ENCODE data around the gene SLC22A3. TPM values are rescaled to one million over a fixed set of nuclear protein-coding genes. Genes with fewer than 3 reads are reported as not detected.
"Not testable (repeated sequence)": the region's sequence is repeated elsewhere in the genome, so short reads cannot be mapped to it uniquely, and the experiment has no call there.

Gene SLC22A3
- 0.94 and 1.1 TPM in 2 replicates for total RNA-seq (2014; rRNA removed; shearing (Covaris generic))

GRCh38 chr6:160348223-160349019 is at the start of gene SLC22A3:
Gene SLC22A3, plus strand, starts transcription at chr6:160348378. Its CDS starts 42 bp downstream, at chr6:160348420.
- DNase-seq (ENCODE audit: low read depth): peak; percentile 22

GRCh38 chr6:160299559-160299958 is 48.6 kb upstream of the SLC22A3 start:
- no peak for DNase-seq (ENCODE audit: low read depth)

GRCh38 chr6:160300076-160300695 is 48.0 kb upstream of the SLC22A3 start:
- DNase-seq (ENCODE audit: low read depth): peak; percentile 68

- no peak for DNase-seq (ENCODE audit: low read depth)
These were observed 46.8 kb upstream of the SLC22A3 start for GRCh38 chr6:160301339-160301738.

- not testable (repeated sequence) for DNase-seq (ENCODE audit: low read depth)
These were observed 45.6 kb upstream of the SLC22A3 start for GRCh38 chr6:160302431-160303082.

- DNase-seq (ENCODE audit: low read depth): peak; percentile 18
These were observed 44.4 kb upstream of the SLC22A3 start for GRCh38 chr6:160303806-160304205.

- no peak for DNase-seq (ENCODE audit: low read depth)
These were observed 42.1 kb upstream of the SLC22A3 start for GRCh38 chr6:160305926-160306713.

GRCh38 chr6:160309718-160310117 is 38.5 kb upstream of the SLC22A3 start:
- DNase-seq (ENCODE audit: low read depth): no peak

GRCh38 chr6:160312900-160313299 is 35.3 kb upstream of the SLC22A3 start:
- DNase-seq (ENCODE audit: low read depth): no peak

- DNase-seq (ENCODE audit: low read depth): peak; percentile 44
These were observed 32.9 kb upstream of the SLC22A3 start for GRCh38 chr6:160315310-160315709.

- no peak for DNase-seq (ENCODE audit: low read depth)
These were observed 31.9 kb upstream of the SLC22A3 start for GRCh38 chr6:160316261-160316660.

GRCh38 chr6:160319246-160319645 is 28.9 kb upstream of the SLC22A3 start:
- DNase-seq (ENCODE audit: low read depth): no peak

- no peak for DNase-seq (ENCODE audit: low read depth)
These were observed 26.3 kb upstream of the SLC22A3 start for GRCh38 chr6:160321729-160322505.

GRCh38 chr6:160327981-160328380 is 20.2 kb upstream of the SLC22A3 start:
- peak; percentile 71 for DNase-seq (ENCODE audit: low read depth)

- DNase-seq (ENCODE audit: low read depth): peak; percentile 53
These were observed 19.7 kb upstream of the SLC22A3 start for GRCh38 chr6:160328447-160328846.

GRCh38 chr6:160329188-160329587 is 19.0 kb upstream of the SLC22A3 start:
- no peak for DNase-seq (ENCODE audit: low read depth)

GRCh38 chr6:160330619-160331018 is 17.6 kb upstream of the SLC22A3 start:
- DNase-seq (ENCODE audit: low read depth): no peak

GRCh38 chr6:160331204-160331603 is 17.0 kb upstream of the SLC22A3 start:
- DNase-seq (ENCODE audit: low read depth): no peak

GRCh38 chr6:160331753-160332152 is 16.4 kb upstream of the SLC22A3 start:
- DNase-seq (ENCODE audit: low read depth): no peak

GRCh38 chr6:160333101-160333500 is 15.1 kb upstream of the SLC22A3 start:
- DNase-seq (ENCODE audit: low read depth): no peak

- no peak for DNase-seq (ENCODE audit: low read depth)
These were observed 14.3 kb upstream of the SLC22A3 start for GRCh38 chr6:160333841-160334240.

Data from M059J (cell line).